NCI-H2171 treated with DMSO at 0.1 percent for 48 hours (cell line): Measurements from ENCODE around the gene RGS17.
"Not testable (repeated sequence)": the region's sequence is repeated elsewhere in the genome, so short reads cannot be mapped to it uniquely, and the experiment has no call there.

Experiments used
- DNase-seq: peaks from one replicate; lab custom pipeline; 2025; lab: John Stamatoyannopoulos, UW

The RGS17 gene

DNA sequence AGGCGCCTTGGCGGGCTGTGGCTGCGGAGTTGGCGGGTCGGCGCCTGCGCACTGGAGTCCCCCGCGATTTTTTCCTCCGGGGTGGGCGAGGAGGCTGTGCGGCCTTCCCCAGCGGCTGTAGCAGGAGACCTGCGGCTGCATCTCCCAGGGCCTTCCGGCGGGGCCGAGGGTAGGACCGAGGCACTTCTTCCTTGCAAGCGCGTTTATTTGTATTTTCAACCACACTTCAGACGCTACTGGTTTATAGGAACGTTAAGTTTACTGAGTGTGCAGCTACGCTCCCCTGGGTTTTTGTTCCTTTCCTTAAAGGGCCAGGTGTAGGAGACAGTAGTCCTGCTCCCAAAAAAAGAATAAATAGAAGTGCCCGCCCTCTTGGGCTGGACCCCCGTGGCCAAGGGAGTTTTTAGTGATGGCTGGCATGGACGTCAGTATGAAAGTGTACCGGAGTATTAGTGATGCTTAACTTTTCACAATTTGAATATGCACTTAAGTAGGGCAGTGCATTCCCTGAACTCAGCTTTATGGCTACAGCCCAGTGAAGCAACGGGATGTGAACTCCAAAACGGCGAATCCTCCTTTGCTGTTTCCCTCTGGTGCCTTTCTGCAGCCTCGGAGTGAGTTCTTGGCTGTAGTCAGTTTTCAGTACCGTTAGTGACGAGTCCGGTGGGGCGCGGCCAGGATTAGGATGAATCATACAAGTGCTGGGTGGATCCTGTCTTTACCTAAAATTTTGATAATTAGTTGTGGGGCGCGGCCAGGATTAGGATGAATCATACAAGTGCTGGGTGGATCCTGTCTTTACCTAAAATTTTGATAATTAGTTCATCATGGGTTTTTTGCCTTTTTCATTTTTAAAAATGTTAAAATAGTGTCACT lies 147.2 kb downstream of the RGS17 start:
- peak; percentile 85 for DNase-seq

DNA sequence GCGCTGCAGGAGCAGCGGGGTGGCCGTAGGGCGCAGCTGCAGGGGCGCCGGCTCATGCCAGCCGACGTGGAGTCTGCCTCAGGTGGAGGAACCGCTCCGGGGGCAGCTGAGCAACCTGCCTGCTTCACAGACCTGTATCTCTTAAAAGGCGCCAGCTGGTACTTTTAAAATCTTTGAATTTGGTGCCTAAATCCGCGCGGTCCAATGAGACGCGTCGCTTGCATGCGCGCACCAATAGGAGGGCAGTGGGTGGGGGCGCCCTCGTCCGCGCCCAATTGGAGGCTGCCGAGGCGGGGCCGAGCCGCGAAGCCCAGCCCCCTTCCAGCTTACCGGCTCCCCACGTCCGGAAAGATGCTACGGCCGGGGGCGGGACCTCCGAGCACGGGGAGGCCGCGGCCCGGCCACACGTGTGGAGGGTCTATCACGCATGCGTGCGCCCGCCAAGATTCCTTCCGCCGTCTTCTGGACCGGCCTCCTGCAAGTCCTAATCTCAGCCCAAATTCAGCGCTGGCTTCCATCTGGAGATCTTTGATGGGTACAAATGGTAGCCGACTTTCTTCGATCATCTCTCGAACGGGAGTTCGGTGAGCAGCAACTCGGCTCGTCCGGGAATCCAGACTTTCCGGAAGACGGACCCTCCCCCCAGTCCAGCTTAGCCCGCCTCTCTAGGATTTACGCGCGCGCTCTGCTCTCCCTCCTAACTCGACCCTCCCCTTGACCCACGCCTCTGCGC lies 148.0 kb downstream of the RGS17 start, which contains the start of gene FBXO5:
Gene FBXO5, minus strand, starts transcription at position 138 of the 733 bp plus-strand sequence. Its CDS starts 82 bp downstream, at position 56.
- peak; percentile 96 for DNase-seq

DNA sequence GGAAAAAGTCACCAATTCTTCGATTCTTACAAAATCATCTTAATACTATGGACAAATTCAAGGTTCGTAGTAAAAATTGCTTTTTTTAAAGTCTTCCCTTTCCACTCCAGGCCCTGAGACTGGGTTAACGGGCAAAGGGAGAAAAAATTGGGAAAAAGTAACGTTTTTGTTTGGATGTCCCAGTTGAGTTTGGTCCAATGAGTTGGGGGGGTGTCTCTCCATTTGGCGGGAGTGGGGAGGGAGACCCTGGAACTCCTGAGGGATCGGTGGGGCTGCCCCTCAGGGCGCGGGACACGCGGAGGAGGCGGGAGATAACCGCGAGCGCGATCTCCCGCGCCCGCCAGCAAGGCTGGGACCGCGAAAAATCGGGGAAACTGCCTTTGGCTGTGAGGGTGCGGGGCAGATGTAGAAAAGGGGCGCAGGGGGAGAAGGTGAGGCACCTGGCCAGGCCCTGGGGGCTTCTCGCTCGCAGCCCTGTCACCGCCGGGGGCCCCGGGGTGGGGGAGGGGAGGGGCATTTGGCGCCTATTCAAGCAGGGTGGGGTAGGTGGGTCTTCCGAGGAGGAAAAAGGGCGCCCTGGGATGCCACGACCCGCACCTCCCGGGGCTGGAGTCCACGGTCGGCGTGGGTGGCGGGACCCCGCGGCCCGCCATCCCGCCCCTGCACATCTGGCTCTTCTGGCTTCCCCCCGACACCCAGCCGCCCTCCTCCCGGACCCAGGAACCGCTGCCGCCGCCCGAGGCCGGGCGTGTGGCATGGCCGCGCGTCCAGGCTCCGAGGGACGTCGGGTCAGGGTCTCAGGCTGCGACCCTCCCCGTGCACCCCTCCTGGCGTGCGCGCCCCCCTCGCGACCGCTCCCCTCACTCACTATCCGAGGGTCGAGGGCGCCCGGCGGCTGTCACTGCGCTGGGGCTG lies 148.8 kb downstream of the RGS17 start:
- peak; percentile 34 for DNase-seq

DNA sequence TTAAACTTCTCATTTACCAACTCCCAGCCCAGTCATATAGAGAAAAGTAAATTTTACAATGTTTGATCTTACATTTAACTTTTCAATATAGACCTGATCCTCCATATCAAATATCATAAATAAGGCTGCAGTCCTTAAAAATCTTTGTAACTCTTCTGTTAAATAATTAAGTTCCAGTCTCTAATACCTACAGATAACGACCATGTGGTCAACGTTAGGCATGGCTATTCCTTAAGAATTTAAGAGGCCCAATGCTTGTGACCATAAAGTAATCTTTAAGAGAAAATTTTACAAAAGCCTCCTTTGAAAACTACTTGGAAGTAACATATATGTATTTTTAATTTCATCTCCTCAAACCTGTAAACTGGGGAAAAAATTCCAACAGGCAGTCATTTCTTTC lies 149.9 kb downstream of the RGS17 start:
- DNase-seq = no peak

- no peak for DNase-seq
These were observed 150.4 kb downstream of the RGS17 start for GRCh38 chr6:152980656-152981055.

- DNase-seq = no peak
These were observed 152.0 kb downstream of the RGS17 start for GRCh38 chr6:152979116-152979515.

DNA sequence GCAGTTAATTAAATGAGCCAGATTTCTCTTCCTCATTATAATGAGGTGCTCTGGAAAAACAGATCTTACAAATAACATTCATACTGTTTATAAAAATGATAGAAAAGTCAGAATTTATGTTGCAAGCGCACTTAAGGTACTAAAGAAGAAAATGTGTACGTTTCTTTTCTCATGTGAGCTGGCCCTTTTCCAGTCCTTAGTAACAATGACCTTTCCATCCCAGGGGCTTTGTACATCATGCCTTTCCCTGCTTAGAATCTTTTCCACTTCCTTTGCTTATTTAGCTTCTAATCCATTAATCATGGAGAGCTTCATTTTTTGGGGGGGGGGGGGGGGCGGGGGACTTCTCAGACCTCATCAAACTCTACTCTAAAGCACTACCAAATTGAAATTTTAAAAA lies 153.0 kb downstream of the RGS17 start:
- DNase-seq = no peak

- no peak for DNase-seq
These were observed 153.5 kb downstream of the RGS17 start for GRCh38 chr6:152977556-152977955.

DNA sequence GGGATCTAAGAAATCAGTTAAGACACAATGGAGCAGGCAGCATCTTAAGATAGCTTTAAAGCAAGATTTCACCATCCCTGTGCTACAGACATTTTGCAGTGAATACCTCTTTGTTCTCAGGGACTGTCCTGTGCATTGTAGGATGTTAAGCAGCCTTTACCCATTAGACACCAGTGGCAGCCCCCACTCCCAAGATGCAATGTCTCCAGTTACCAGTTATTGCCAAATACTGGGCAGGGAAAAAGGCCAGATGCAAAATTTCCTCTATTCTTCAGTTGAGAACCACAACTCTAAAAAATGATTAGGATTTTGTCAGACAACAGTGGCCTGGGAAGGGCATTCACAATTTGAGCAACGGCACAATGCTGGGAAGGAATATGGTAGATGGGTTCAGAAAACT lies 154.3 kb downstream of the RGS17 start:
- DNase-seq = no peak

DNA sequence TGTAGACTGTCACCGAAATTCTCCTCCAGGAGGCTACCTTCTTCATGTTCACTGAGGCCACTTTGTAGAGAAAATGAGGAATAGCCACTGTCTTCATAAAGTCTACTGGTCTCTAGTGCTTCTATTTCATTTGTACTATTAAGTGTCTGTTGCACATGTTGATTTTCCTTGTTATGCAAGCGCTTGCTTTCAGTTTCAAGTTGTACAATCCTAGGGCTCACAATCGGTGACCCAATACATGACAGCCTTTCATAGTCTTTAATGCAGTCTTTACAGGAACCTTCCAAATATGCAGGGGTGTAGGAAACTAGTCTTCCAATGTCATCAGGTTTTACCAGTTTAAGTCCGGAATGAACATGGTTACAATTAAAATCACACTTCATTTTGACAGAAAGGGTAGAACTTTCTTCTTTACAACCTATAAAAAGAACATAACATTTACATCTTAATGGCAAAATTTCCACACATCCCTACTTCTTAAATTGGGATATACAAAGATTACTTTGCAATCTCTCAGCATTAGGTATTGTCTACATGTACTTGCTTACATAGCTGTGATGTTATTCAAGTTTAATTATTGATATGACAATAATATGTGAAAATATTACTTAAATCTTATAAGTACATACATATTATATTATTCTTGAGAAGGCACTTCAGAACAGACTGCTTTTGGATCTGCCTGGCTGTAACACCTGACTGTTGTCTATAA lies 155.7 kb downstream of the RGS17 start:
- no peak for DNase-seq

DNA sequence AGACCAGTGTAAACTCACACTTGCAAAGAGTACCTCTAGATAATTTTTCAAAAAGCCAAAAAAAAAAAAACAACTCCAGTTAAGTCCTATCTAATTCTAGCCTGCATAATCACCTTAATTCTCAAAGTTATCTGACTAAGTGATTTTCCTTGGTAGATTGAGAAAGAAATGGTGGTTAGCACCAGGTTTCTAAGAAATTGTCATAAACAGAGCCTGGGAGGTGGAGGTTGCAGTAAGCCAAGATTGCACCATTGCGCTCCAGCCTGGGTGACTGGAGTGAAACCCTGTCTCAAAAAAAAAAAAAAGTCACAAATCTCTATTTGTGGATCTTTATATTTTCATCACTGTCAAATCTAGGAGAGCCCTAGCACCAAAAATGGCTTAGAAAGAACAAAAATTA lies 157.2 kb downstream of the RGS17 start:
- DNase-seq = no peak

GRCh38 chr6:152969688-152970418 lies 161.2 kb downstream of the RGS17 start:
- no peak for DNase-seq

DNA sequence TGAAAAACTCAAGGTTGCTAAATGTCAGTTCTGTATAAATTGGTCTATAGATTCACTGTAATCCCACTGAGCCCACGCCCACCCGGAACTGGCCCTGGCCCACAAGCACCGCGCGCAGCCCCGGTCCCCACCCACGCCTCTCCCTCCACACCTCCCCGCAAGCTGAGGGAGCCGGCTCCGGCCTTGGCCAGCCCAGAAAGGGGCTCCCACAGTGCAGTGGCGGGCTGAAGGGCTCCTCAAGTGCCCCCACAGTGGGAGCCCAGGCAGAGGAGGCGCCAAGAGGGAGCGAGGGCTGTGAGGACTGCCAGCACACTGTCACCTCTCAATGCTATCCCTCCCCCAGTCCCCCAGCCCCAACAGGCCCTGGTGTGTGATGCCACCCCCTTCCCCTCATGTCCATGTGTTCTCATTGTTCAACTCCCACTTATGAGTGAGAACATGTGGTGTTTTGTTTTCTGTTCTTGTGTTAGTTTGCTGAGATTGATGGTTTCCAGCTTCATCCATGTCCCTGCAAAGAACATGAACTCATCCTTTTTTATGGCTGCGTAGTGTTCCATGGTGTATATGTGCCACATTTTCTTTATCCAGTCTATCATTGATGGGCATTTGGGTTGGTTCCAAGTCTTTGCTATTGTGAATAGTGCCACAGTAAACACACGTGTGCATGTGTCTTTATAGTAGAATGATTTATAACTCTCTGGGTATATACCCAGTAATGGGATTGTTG lies 164.8 kb downstream of the RGS17 start:
- DNase-seq = not testable (repeated sequence)

- no peak for DNase-seq
These were observed 171.7 kb downstream of the RGS17 start for GRCh38 chr6:152959333-152959732.

- no peak for DNase-seq
These were observed 173.3 kb downstream of the RGS17 start for GRCh38 chr6:152957796-152958195.
